ENCODE measurements around the gene TTC3. TPM values are rescaled to one million over a fixed set of nuclear protein-coding genes. Genes with fewer than 3 reads are reported as not detected.

Gene TTC3
- polyA plus RNA-seq, 1 donor = 233 TPM

DNA sequence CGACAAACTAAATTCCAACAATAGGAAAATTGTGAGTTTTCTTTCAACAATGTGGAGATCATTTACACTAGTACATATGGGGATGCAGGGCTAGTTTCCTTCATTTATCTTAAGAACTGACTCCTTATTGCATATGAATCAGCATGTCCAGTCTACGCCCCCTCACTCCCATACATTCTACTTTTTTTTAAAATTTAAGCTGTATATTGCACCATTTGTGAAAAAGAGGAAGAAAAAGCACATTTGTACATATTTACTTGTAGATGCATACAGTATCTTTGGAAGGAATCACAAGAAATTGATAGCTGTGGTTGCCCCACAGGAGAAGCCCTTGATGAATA lies 178.2 kb downstream of the TTC3 start:
- no peak for DNase-seq

Other genes starting within 250 kb of the TTC3 start
- 18.0 TPM for gene HLCS, start 106.6 kb upstream of the TTC3 start, polyA plus RNA-seq (ENCODE audit: insufficient read length)
- 3.1 TPM for gene RIPPLY3, start 66.6 kb upstream of the TTC3 start, polyA plus RNA-seq (ENCODE audit: insufficient read length)
- 25.5 TPM for gene PIGP, start 183 bp upstream of the TTC3 start, polyA plus RNA-seq (ENCODE audit: insufficient read length)
- 49.8 TPM for gene VPS26C, start 194.1 kb downstream of the TTC3 start, polyA plus RNA-seq (ENCODE audit: insufficient read length)

Measured in left kidney (tissue), 2 donors.